PFSK-1 (cell line): Measurements from ENCODE around the gene ULK3.

Source experiments
- POLR2AphosphoS5 ChIP-seq: IDR thresholded peaks from 2 replicates; pipeline ENCODE4 v1.6.1; 2012; ENCODE audit warnings: low read depth, mild to moderate bottlenecking, control low read depth, low read length, moderate library complexity
- SIN3A ChIP-seq: IDR thresholded peaks from 2 replicates; pipeline ENCODE4 v1.6.1; 2012; ENCODE audit warnings: mild to moderate bottlenecking, low read length, moderate library complexity, borderline replicate concordance; ENCODE audit not compliant: insufficient read depth

- TF ChIP-seq POLR2AphosphoS5 (no peak), SIN3A (no peak)
Observed at GRCh38 chr15:74845208-74845568, 2.2 kb upstream of the ULK3 start.
